Measurements from ENCODE around the gene KBTBD12.

KBTBD12 gene

GRCh38 chr3:127964816-127965215 lies 49.8 kb downstream of the KBTBD12 start:
- Histone ChIP-seq H3K4me1 (no peaks in the 10 kb centered on the region), H3K36me3 (ENCODE audit: control insufficient read depth, insufficient read depth, low read length) (no peaks in the 10 kb centered on the region), H2AFZ (no peak overlapping the region), H3K4me3 (ENCODE audit: low read depth, low read length) (no peak overlapping the region), H3K9me3 (ENCODE audit: control insufficient read depth, low read length) (no peaks in the 10 kb centered on the region), H3K27ac (no peak overlapping the region), H3K27me3 (ENCODE audit: control insufficient read depth, insufficient read depth, low read length) (no peaks in the 10 kb centered on the region), H3K79me2 (no peaks in the 10 kb centered on the region), H3K4me2 (ENCODE audit: low read length) (no peak overlapping the region), H3K9ac (no peak overlapping the region)
- no peak for TF ChIP-seq CTCF (IDR thresholded peaks at IDR 0.05)

DNA sequence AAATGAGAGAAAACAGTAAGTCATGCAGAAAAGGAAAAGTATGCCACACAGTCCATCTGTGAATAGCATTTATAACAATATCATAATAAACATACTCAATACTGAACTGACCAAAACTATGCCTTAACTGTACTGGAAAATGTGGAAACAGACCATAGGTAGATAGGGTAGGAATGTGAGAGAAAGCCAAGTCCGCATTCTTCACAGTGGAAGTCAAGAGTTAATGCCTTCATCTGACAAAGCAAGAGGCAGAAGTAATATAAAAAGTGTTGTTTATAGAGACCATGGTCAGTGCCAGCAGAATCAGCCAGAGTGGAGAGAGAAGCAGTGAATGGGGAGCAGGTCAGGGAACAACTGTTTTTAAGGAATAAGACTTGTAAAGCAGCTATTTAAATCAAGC lies 52.3 kb downstream of the KBTBD12 start:
- Histone ChIP-seq H3K9ac (no peak overlapping the region), H3K4me1 (no peaks in the 10 kb centered on the region), H3K79me2 (no peaks in the 10 kb centered on the region), H3K36me3 (ENCODE audit: control insufficient read depth, insufficient read depth, low read length) (no peaks in the 10 kb centered on the region), H3K27me3 (ENCODE audit: control insufficient read depth, insufficient read depth, low read length) (no peaks in the 10 kb centered on the region), H3K27ac (no peak overlapping the region), H3K4me2 (ENCODE audit: low read length) (no peak overlapping the region), H3K9me3 (ENCODE audit: control insufficient read depth, low read length) (no peaks in the 10 kb centered on the region), H2AFZ (no peak overlapping the region), H3K4me3 (ENCODE audit: low read depth, low read length) (no peak overlapping the region)
- no peak for TF ChIP-seq CTCF (IDR thresholded peaks at IDR 0.05)

DNA sequence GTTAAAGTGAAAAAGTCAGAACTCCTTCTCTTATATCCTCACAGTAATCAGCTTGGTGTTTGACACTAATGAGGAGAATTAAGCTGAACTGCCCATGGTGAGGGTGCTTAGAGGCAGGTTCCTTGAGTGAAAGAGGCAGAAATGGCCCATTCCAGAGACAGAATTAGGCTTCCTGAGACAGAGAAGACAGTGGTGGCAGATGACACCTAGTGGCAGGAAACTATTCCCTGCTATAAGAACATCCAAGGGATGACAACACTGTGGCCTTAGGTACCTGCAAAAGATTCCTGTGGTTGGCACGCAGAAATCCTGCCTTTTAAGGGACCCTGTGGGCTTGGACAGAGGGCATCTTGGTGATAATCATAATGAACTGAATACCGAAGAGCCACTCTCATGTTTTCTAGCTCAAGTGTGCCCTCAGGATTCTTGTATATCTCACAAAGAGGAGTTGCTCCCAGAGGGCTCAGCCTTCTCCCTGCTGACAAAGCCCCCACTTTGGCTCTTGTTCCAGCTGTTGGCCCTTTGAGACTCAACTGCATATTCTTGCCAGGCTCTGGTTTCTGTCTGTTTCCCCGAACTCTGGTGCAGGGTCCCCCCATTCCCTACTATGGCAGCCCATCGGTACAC lies 56.0 kb downstream of the KBTBD12 start:
- no peak overlapping the region for H3K4me3 ChIP-seq (ENCODE audit: low read depth, low read length)
- H3K4me1 ChIP-seq, result no peaks in the 10 kb centered on the region
- H3K36me3 ChIP-seq (ENCODE audit: control insufficient read depth, insufficient read depth, low read length), result no peaks in the 10 kb centered on the region
- H3K4me2 ChIP-seq (ENCODE audit: low read length), result no peak overlapping the region
- H2AFZ ChIP-seq, result no peak overlapping the region
- no peak overlapping the region for H3K27ac ChIP-seq
- H3K9me3 ChIP-seq (ENCODE audit: control insufficient read depth, low read length), result no peaks in the 10 kb centered on the region
- H3K27me3 ChIP-seq (ENCODE audit: control insufficient read depth, insufficient read depth, low read length), result no peaks in the 10 kb centered on the region
- no peak overlapping the region for H3K9ac ChIP-seq
- TF ChIP-seq CTCF (IDR thresholded peaks at IDR 0.05), result peak; percentile 59
- H3K79me2 ChIP-seq, result no peaks in the 10 kb centered on the region

GRCh38 chr3:127974226-127974625 lies 59.2 kb downstream of the KBTBD12 start:
- no peak overlapping the region for H3K4me3 ChIP-seq (ENCODE audit: low read depth, low read length)
- H3K27me3 ChIP-seq (ENCODE audit: control insufficient read depth, insufficient read depth, low read length), result no peaks in the 10 kb centered on the region
- no peak overlapping the region for H3K9ac ChIP-seq
- no peaks in the 10 kb centered on the region for H3K36me3 ChIP-seq (ENCODE audit: control insufficient read depth, insufficient read depth, low read length)
- H3K27ac ChIP-seq, result no peak overlapping the region
- H2AFZ ChIP-seq, result no peak overlapping the region
- no peaks in the 10 kb centered on the region for H3K79me2 ChIP-seq
- H3K4me1 ChIP-seq, result no peaks in the 10 kb centered on the region
- H3K4me2 ChIP-seq (ENCODE audit: low read length), result no peak overlapping the region
- H3K9me3 ChIP-seq (ENCODE audit: control insufficient read depth, low read length), result no peaks in the 10 kb centered on the region
- TF ChIP-seq CTCF (IDR thresholded peaks at IDR 0.05), result no peak

Measured in parathyroid adenoma (tissue), 2 donors.